A673 (cell line): ENCODE data around the gene CALCOCO2. TPM values are rescaled to one million over a fixed set of nuclear protein-coding genes. Genes with fewer than 3 reads are reported as not detected.
"Not testable (repeated sequence)": the region's sequence is repeated elsewhere in the genome, so short reads cannot be mapped to it uniquely, and the experiment has no call there.

Experiments
- BruUV-seq: library from RNA; stranded (reverse); fragments of 400-500 nt; replicated peaks from 2 replicates; lab custom pipeline; 2021; lab: Mats Ljungman, UMichigan
- CTCF ChIA-PET: fragments of 300-600 bp; sonication (Branson Sonifier 250); formaldehyde crosslinking; loops from one replicate; lab custom pipeline; 2022; ENCODE audit warnings: antibody characterized with exemption; lab: Charles Lee
- POLR2A ChIA-PET: fragments of 300-600 bp; sonication (Branson Sonifier 250); formaldehyde crosslinking; loops from one replicate; lab custom pipeline; 2022; ENCODE audit warnings: antibody characterized with exemption; ENCODE audit not compliant: low non-redundant PET; lab: Charles Lee
- DNase-seq: peaks from one replicate; pipeline ENCODE4 v3.0.0-alpha.2; 2015; ENCODE audit warnings: low spot score
- H3K27ac ChIP-seq: fragments of 200-600 bp; sonication (generic); 2 replicates; pipeline ENCODE4 v1.5.1; 2016; ENCODE audit warnings: mixed run types, low read depth, mild to moderate bottlenecking, mixed read lengths, antibody characterized with exemption, low read length; ENCODE audit not compliant: poor library complexity, severe bottlenecking
- H3K27me3 ChIP-seq: fragments of 200-600 bp; sonication (generic); replicated peaks from 2 replicates; pipeline ENCODE4 v1.6.1; 2017; ENCODE audit warnings: mixed run types, low read depth, mild to moderate bottlenecking, mixed read lengths, antibody characterized with exemption, low read length; ENCODE audit not compliant: insufficient read depth, poor library complexity
- H3K36me3 ChIP-seq: fragments of 200-600 bp; sonication (generic); 2 replicates; pipeline ENCODE4 v1.6.1; 2016; ENCODE audit warnings: mixed run types, mild to moderate bottlenecking, mixed read lengths, antibody characterized with exemption, low read length; ENCODE audit not compliant: insufficient read depth, poor library complexity, severe bottlenecking
- H3K4me1 ChIP-seq: fragments of 200-600 bp; sonication (generic); 2 replicates; pipeline ENCODE4 v1.6.1; 2017; ENCODE audit warnings: mixed run types, mild to moderate bottlenecking, mixed read lengths, antibody characterized with exemption, low read length; ENCODE audit not compliant: insufficient read depth, poor library complexity, severe bottlenecking
- H3K4me3 ChIP-seq: fragments of 200-600 bp; sonication (generic); 2 replicates; pipeline ENCODE4 v1.5.1; 2016; ENCODE audit warnings: low read depth, mixed run types, mild to moderate bottlenecking, mixed read lengths, low read length; ENCODE audit not compliant: poor library complexity, severe bottlenecking
- H3K9me3 ChIP-seq: fragments of 200-600 bp; sonication (generic); 2 replicates; pipeline ENCODE4 v1.6.1; 2016; ENCODE audit warnings: mixed run types, low read depth, mild to moderate bottlenecking, mixed read lengths, antibody characterized with exemption, low read length; ENCODE audit not compliant: poor library complexity, severe bottlenecking
- EZH2 ChIP-seq: fragments of 200-600 bp; sonication (generic); IDR thresholded peaks from 2 replicates; pipeline ENCODE4 v1.6.1; 2017; ENCODE audit warnings: borderline replicate concordance, low read depth, mild to moderate bottlenecking, mixed read lengths, antibody characterized with exemption, low read length; ENCODE audit not compliant: poor library complexity, severe bottlenecking
- intact Hi-C: fragments of 100-400 bp; cut with micrococcal nuclease; formaldehyde crosslinking; loops from one replicate; pipeline ENCODE4 v1.10.0; 2022; ENCODE audit not compliant: unreplicated experiment
- total RNA-seq: library from RNA; stranded (reverse); gene quantifications from 2 replicates; pipeline ENCODE4 v1.2.3, GENCODE V29; 2021
- TF ChIP-seq, protein P1 (sequence below): fragments of 300-800, 200-600 bp; sonication (generic); conservative IDR thresholded peaks from 2 replicates; pipeline ENCODE4 v1.5.1; 2017; ENCODE audit warnings: low read depth, mild to moderate bottlenecking, antibody characterized with exemption, low read length, moderate library complexity, mixed read lengths

Gene CALCOCO2
- total RNA-seq, 1 experiment from 2014 or later = 88.4 TPM

DNA sequence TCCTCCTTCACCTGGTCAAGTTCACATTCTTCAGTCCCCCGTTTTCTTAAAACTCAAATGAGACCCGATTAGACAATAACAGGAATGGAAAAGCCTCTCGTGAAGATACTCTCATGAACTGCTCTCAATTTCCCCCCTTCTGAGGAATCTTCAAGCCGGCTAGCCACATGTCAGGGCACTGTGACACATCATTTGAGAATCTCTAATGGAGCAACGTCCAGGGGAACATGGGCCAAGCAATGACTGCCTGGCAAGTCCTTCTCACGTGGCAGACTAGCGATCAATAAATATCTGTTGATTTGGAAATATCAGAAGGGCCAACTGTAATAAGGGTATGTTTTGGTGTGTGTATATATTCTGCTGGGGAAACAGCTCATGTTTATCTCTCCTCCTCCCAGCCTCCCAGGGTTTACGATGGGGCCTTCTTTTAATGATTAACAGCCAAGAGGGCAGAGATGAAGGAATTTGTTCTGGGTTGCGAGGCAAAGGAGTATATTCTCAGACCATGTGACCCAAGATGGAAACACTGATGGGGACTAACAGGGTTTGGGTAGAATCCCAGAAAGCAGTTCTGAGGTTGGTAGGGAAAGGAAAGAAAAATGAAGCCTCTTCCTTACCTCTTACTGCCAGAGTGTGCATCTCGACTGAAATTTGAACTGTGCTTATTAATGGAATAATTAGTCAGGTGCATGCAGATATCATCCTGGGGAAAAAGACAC, 35.2 kb upstream of the CALCOCO2 start:
- no peak for DNase-seq
- H3K27ac ChIP-seq = no peak overlapping the region

DNA sequence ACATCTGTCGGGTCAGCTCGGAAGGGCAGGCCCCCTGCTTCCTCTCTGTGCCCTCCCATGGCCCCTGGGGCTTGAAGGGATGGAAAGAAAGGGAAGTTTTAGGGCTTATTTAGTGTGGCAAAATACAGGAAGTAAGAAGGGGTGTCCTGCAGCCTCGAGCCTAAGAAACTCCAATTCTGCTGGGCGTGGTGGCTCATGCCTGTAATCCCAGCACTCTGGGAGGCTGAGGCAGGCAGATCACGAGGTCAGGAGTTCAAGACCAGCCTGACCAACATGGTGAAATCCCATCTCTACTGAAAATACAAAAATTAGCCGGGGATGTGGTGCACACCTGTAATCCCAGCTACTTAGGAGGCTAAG, 34.7 kb upstream of the CALCOCO2 start:
- DNase-seq, H3K4me3 ChIP-seq, POLR2A ChIA-PET, H3K27me3 ChIP-seq, intact Hi-C loops, H3K9me3 ChIP-seq, BruUV-seq, H3K27ac ChIP-seq, H3K36me3 ChIP-seq, CTCF ChIA-PET: not testable (repeated sequence)
- peaks cover 25% of the 10 kb centered on the region for H3K4me1 ChIP-seq

More for the DNA sequence above, 35.2 kb upstream of the CALCOCO2 start:
- Histone ChIP-seq H3K27me3 (no peaks in the 10 kb centered on the region), H3K4me1 (peaks cover 25% of the 10 kb centered on the region), H3K9me3 (no peaks in the 10 kb centered on the region), H3K4me3 (no peak overlapping the region), H3K36me3 (no peaks in the 10 kb centered on the region)
- CTCF ChIA-PET = no interaction called here
- intact Hi-C loops = no loop called here
- no peak for TF ChIP-seq EZH2
- TF ChIP-seq, protein P1, sequence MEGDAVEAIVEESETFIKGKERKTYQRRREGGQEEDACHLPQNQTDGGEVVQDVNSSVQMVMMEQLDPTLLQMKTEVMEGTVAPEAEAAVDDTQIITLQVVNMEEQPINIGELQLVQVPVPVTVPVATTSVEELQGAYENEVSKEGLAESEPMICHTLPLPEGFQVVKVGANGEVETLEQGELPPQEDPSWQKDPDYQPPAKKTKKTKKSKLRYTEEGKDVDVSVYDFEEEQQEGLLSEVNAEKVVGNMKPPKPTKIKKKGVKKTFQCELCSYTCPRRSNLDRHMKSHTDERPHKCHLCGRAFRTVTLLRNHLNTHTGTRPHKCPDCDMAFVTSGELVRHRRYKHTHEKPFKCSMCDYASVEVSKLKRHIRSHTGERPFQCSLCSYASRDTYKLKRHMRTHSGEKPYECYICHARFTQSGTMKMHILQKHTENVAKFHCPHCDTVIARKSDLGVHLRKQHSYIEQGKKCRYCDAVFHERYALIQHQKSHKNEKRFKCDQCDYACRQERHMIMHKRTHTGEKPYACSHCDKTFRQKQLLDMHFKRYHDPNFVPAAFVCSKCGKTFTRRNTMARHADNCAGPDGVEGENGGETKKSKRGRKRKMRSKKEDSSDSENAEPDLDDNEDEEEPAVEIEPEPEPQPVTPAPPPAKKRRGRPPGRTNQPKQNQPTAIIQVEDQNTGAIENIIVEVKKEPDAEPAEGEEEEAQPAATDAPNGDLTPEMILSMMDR = no peak
- POLR2A ChIA-PET = no interaction called here
- no TSS peak for BruUV-seq

DNA sequence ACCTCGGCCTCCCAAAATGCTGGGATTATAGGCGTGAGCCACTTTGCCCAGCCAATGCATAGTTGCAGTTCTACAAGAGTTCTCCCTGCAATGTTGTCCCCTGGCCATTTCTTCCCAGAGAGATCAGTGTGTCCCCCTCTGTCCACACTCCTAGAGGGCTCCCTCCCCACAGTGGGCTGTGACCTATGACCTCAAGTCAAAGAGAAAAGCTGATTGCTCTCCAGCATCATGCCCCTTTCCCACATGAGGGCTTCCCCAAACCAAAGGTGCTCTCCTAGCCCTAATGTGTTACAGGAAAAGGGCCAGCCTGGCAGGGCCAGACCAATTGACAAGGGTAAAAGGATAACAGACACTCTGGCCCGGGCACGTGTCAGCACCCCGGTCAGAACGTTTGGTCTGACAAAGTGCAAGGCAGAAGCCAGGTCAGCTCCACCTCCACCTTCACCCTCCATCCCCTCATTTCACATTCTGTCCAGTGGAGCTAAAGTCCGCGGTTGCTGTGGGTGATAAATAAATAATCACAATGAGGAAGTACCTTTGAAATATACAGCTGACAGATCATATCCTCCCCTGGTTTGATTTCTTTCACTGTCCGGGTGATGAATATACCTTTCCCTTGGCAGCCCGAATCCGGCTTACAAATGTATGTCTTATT, 31.6 kb upstream of the CALCOCO2 start:
- intact Hi-C loops = no loop called here
- Histone ChIP-seq H3K4me3 (no peak overlapping the region), H3K36me3 (no peaks in the 10 kb centered on the region), H3K9me3 (no peaks in the 10 kb centered on the region), H3K27me3 (no peaks in the 10 kb centered on the region), H3K27ac (peak overlapping the region; percentile 7), H3K4me1 (peaks cover 53% of the 10 kb centered on the region)
- POLR2A ChIA-PET = interaction anchor here (0.7 kb wide), 1 partner anchor 19 kb away, joined by 3 read pairs; no protein-coding TSS in a partner anchor
- BruUV-seq = no TSS peak
- CTCF ChIA-PET = interaction anchor here (1.0 kb wide), 1 partner anchor 80 kb away, joined by 3 read pairs; no protein-coding TSS in a partner anchor
- DNase-seq = no peak
- TF ChIP-seq, protein P1 = no peak
- TF ChIP-seq EZH2 = no peak
